Tibial nerve (tissue), 4 donors: ENCODE results near the gene STAT5B. TPM values are rescaled to one million over a fixed set of nuclear protein-coding genes. Genes with fewer than 3 reads are reported as not detected.

Experiments used
- DNase-seq, 2 donors: peaks; one replicate each; pipeline ENCODE4 v3.0.0-alpha.2; 2019; ENCODE audit warnings: low spot score in 2 of 2
- H3K27ac ChIP-seq, 4 donors: fragments of 200-600 bp; sonication (generic) in 3 of 4; one replicate each; pipeline ENCODE4 v1.5.1; 2017 to 2019; ENCODE audit warnings: mild to moderate bottlenecking in 1 of 4
- H3K27me3 ChIP-seq, 2 donors: fragments of 200-600 bp; sonication (generic) in 1 of 2; one replicate each; pipeline versions ENCODE4 v1.5.1 to v1.6.0; 2017 to 2019
- H3K36me3 ChIP-seq, 3 donors: fragments of 200-600 bp; sonication (generic); one replicate each; pipeline ENCODE4 v1.5.1; 2018 to 2019
- H3K4me1 ChIP-seq, 4 donors: fragments of 200-600 bp; sonication (generic) in 3 of 4; one replicate each; pipeline ENCODE4 v1.5.1; 2017 to 2019
- H3K4me3 ChIP-seq, 4 donors: fragments of 200-600 bp; sonication (generic) in 3 of 4; one replicate each; pipeline ENCODE4 v1.5.1; 2017 to 2019; ENCODE audit warnings: mild to moderate bottlenecking in 1 of 4, moderate library complexity in 1 of 4
- H3K9me3 ChIP-seq, 4 donors: fragments of 200-600 bp; sonication (generic) in 3 of 4; one replicate each; pipeline ENCODE4 v1.5.1; 2017 to 2019
- CTCF ChIP-seq, 5 experiments: fragments of 200-600 bp in 3 of 5; fragments of 450-650 bp in 2 of 5; sonication (generic) in 3 of 5; IDR thresholded peaks; one replicate each; pipeline ENCODE4 v1.5.1; 2016 to 2019; ENCODE audit warnings: antibody characterized with exemption in 5 of 5, mild to moderate bottlenecking in 3 of 5, moderate library complexity in 2 of 5
- EP300 ChIP-seq, 2 donors: sonication (generic); formaldehyde crosslinking; IDR thresholded peaks; one replicate each; pipeline ENCODE4 v1.6.1; 2017; ENCODE audit warnings: antibody characterized with exemption in 2 of 2, mild to moderate bottlenecking in 1 of 2
- POLR2A ChIP-seq, 2 donors: fragments of 450-650 bp; IDR thresholded peaks; one replicate each; pipeline ENCODE4 v1.6.1; 2017; ENCODE audit warnings: antibody characterized with exemption in 2 of 2, mild to moderate bottlenecking in 2 of 2, moderate library complexity in 2 of 2
- WGBS, 2 donors: methylation state at CpG; one replicate each; pipeline ENCODE4 v1.1.5; 2018; 5-methylcytosine and 5-hydroxymethylcytosine counted together
- total RNA-seq, 4 donors: library from RNA; depleted of rRNA; stranded (reverse); fragments of >200 nt; gene quantifications; one replicate each; pipeline ENCODE4 v1.1.0, GENCODE V29; 2016

STAT5B gene
- total RNA-seq, 4 donors from 2014 or later, result 96.8 to 117 (median 104) TPM

DNA sequence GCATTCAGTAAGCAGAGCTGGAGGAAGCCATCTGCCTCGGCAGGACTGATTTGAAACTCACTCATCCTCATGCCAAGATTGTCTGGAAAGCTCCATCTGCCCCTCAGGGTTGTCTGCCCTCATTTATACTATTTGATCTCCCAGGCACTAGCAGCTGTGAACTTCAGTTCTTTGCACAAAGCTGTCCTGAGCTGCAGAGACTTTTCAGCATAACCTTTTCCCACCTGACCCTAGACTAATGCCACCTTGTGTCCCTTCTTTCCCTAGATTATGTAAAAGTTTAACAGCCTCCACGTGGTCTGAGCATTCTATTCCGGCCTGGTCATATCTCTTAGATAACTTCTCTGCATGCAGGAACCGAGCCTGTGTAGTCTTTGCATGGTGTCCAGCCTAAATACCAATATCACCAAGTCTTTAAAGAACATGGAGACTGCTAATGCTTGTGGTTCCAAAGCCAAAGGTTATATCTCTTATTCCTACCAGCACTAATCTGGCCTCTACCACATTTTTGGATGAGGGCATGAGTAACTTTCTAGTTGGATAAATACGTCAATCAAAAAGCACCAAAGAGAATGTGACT, 41.2 kb upstream of the STAT5B start:
- DNase-seq, result no peak
- no peak overlapping the region for H3K27ac ChIP-seq
- H3K4me3 ChIP-seq, result no peak overlapping the region
- TF ChIP-seq CTCF (IDR thresholded peaks at IDR 0.05) (no peak), EP300 (IDR thresholded peaks at IDR 0.05) (no peak), POLR2A (IDR thresholded peaks at IDR 0.05) (no peak)
- no peaks in the 10 kb centered on the region for H3K9me3 ChIP-seq
- H3K27me3 ChIP-seq, result no peaks in the 10 kb centered on the region
- WGBS, 2 donors, result 72 to 76% methylated on average over 5 of the region's 5 CpGs
- peaks cover 0 to 30% (median 17%) of the 10 kb centered on the region in 4 donors for H3K4me1 ChIP-seq
- H3K36me3 ChIP-seq, result peaks cover 3 to 95% (median 13%) of the 10 kb centered on the region in 3 donors

DNA sequence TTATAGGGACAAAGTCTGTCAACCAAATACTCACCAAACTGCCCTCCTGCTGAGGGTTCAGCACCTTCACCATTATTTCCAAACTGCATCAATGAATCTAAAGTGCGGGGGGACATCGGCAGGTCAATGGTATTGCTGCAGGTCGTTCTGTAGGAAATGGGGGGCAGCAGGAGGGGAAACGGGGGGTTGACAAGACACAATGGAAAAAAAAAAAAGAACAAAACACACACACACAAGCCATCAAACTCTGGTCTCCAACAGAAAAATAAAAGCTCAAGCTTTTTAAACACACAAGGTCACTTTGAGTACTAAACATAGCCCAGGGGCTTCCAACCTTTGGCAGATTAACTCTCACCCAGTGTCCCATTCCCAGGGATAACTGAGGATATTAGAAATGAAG, 40.6 kb upstream of the STAT5B start:
- Histone ChIP-seq H3K36me3 (peaks cover 0 to 89% (median 13%) of the 10 kb centered on the region in 3 donors), H3K27ac (no peak overlapping the region), H3K4me1 (peaks cover 0 to 34% (median 22%) of the 10 kb centered on the region in 4 donors), H3K9me3 (no peaks in the 10 kb centered on the region), H3K4me3 (no peak overlapping the region), H3K27me3 (no peaks in the 10 kb centered on the region)
- DNase-seq, result no peak
- WGBS, 2 donors, result 83 to 84% methylated on average over 4 of the region's 4 CpGs
- TF ChIP-seq POLR2A (IDR thresholded peaks at IDR 0.05), result no peak
- no peak for TF ChIP-seq CTCF (IDR thresholded peaks at IDR 0.05)
- TF ChIP-seq EP300 (IDR thresholded peaks at IDR 0.05), result no peak

GRCh38 chr17:42315402-42316156, 39.4 kb upstream of the STAT5B start:
- TF ChIP-seq POLR2A (IDR thresholded peaks at IDR 0.05) (no peak), EP300 (IDR thresholded peaks at IDR 0.05) (no peak), CTCF (IDR thresholded peaks at IDR 0.05) (no peak)
- Histone ChIP-seq H3K9me3 (no peaks in the 10 kb centered on the region), H3K4me1 (peaks cover 0 to 46% (median 26%) of the 10 kb centered on the region in 4 donors), H3K36me3 (peaks cover 0 to 79% (median 13%) of the 10 kb centered on the region in 3 donors), H3K27ac (peak overlapping the region in 2 of 4 donors; percentile 26 to 66), H3K27me3 (no peaks in the 10 kb centered on the region), H3K4me3 (no peak overlapping the region)
- no peak for DNase-seq
- 82% methylated on average over 10 of the region's 10 CpGs for WGBS, 2 donors

GRCh38 chr17:42313773-42314566, 37.8 kb upstream of the STAT5B start:
- WGBS, 2 donors, result 81 to 84% methylated on average over 11 to 14 of the region's 14 CpGs
- Histone ChIP-seq H3K27me3 (no peaks in the 10 kb centered on the region), H3K4me1 (peaks cover 0 to 51% (median 25%) of the 10 kb centered on the region in 4 donors), H3K4me3 (no peak overlapping the region), H3K27ac (peak overlapping the region in 3 of 4 donors; percentile 45 to 90 (median 66)), H3K36me3 (peaks cover 0 to 81% (median 20%) of the 10 kb centered on the region in 3 donors), H3K9me3 (no peaks in the 10 kb centered on the region)
- no peak for TF ChIP-seq EP300 (IDR thresholded peaks at IDR 0.05)
- TF ChIP-seq POLR2A (IDR thresholded peaks at IDR 0.05), result no peak
- TF ChIP-seq CTCF (IDR thresholded peaks at IDR 0.05), result no peak
- DNase-seq, result no peak
